Activated naive CD8-positive, alpha-beta T cell treated with anti-CD3 and anti-CD28 coated beads, Interleukin-2, amount 10 ng/mL, durations not matched to agents 7 days and 5 days (primary cell): ENCODE results near the gene COL5A1. TPM values are rescaled to one million over a fixed set of nuclear protein-coding genes. Genes with fewer than 3 reads are reported as not detected.

Experiments used
- ATAC-seq: fragments of 150-1000 bp; cut with Tn5 transposase; one replicate; pipeline ENCODE4 v1.10.0; 2021; ENCODE audit warnings: low read depth, moderate library complexity
- POLR2A ChIA-PET: fragments of 350-600 bp; sonication (Branson Sonifier 250); formaldehyde crosslinking; loops from one replicate; lab custom pipeline; 2021; ENCODE audit warnings: antibody characterized with exemption; lab: Charles Lee
- DNase-seq: peaks from one replicate; pipeline ENCODE4 v3.0.0; 2021
- H3K27ac Mint-ChIP-seq: one replicate; pipeline ENCODE4 v1.8.0; 2022; ENCODE audit warnings: mild to moderate bottlenecking, mixed read lengths
- H3K27me3 Mint-ChIP-seq: one replicate; pipeline ENCODE4 v1.8.0; 2022; ENCODE audit warnings: mild to moderate bottlenecking, moderate library complexity, mixed read lengths
- H3K36me3 Mint-ChIP-seq: one replicate; pipeline ENCODE4 v1.8.0; 2021; ENCODE audit warnings: mild to moderate bottlenecking, mixed read lengths
- H3K4me1 Mint-ChIP-seq: one replicate; pipeline ENCODE4 v1.8.0; 2021; ENCODE audit warnings: mixed read lengths
- H3K4me3 Mint-ChIP-seq: one replicate; pipeline ENCODE4 v1.8.0; 2022; ENCODE audit warnings: mild to moderate bottlenecking, moderate library complexity, mixed read lengths
- H3K9me3 Mint-ChIP-seq: one replicate; pipeline ENCODE4 v1.8.0; 2021; ENCODE audit warnings: mixed read lengths
- total RNA-seq, 2 experiments: library from RNA; stranded (reverse); gene quantifications; one replicate each; pipeline ENCODE4 v1.2.3, GENCODE V29; 2021

The COL5A1 gene
- total RNA-seq, 2 experiments from 2014 or later: 0.71 to 0.86 TPM

GRCh38 chr9:134811673-134812342 is 170.2 kb downstream of the COL5A1 start:
- DNase-seq (no peak), ATAC-seq (no peak)
- Mint-ChIP-seq H3K36me3 (no peaks in the 10 kb centered on the region), H3K27ac (no peak overlapping the region), H3K4me1 (no peaks in the 10 kb centered on the region), H3K9me3 (no peaks in the 10 kb centered on the region), H3K4me3 (no peak overlapping the region), H3K27me3 (no peaks in the 10 kb centered on the region)
- POLR2A ChIA-PET: no interaction called here

DNA sequence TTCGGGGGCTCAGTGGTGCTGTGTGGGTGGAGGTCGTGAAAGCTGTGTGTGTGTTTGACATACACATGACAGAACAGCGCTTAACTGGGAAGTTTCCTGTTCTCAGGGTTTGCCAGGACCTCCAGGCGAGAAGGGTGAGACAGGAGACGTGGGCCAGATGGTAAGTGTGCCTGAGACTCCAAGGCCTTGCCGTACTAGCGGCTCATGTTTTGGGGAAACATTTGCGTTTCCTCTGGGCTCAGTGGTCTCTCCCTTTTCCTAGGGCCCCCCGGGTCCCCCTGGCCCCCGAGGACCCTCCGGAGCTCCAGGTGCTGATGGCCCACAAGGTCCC is 170.7 kb downstream of the COL5A1 start:
- no peak overlapping the region for H3K27ac Mint-ChIP-seq
- DNase-seq (no peak), ATAC-seq (no peak)
- H3K36me3 Mint-ChIP-seq: no peaks in the 10 kb centered on the region
- no peaks in the 10 kb centered on the region for H3K4me1 Mint-ChIP-seq
- H3K9me3 Mint-ChIP-seq: no peaks in the 10 kb centered on the region
- POLR2A ChIA-PET: no interaction called here
- H3K27me3 Mint-ChIP-seq: no peaks in the 10 kb centered on the region
- H3K4me3 Mint-ChIP-seq: no peak overlapping the region

GRCh38 chr9:134813841-134814240 is 172.2 kb downstream of the COL5A1 start:
- H3K9me3 Mint-ChIP-seq: no peaks in the 10 kb centered on the region
- H3K4me1 Mint-ChIP-seq: no peaks in the 10 kb centered on the region
- POLR2A ChIA-PET: no interaction called here
- H3K4me3 Mint-ChIP-seq: no peak overlapping the region
- no peaks in the 10 kb centered on the region for H3K36me3 Mint-ChIP-seq
- no peak overlapping the region for H3K27ac Mint-ChIP-seq
- DNase-seq (no peak), ATAC-seq (no peak)
- no peaks in the 10 kb centered on the region for H3K27me3 Mint-ChIP-seq

GRCh38 chr9:134814598-134815215 is 173.1 kb downstream of the COL5A1 start:
- no peak overlapping the region for H3K4me3 Mint-ChIP-seq
- POLR2A ChIA-PET: no interaction called here
- no peak for DNase-seq
- no peaks in the 10 kb centered on the region for H3K9me3 Mint-ChIP-seq
- H3K4me1 Mint-ChIP-seq: no peaks in the 10 kb centered on the region
- no peak for ATAC-seq
- no peak overlapping the region for H3K27ac Mint-ChIP-seq
- no peaks in the 10 kb centered on the region for H3K36me3 Mint-ChIP-seq
- H3K27me3 Mint-ChIP-seq: no peaks in the 10 kb centered on the region

DNA sequence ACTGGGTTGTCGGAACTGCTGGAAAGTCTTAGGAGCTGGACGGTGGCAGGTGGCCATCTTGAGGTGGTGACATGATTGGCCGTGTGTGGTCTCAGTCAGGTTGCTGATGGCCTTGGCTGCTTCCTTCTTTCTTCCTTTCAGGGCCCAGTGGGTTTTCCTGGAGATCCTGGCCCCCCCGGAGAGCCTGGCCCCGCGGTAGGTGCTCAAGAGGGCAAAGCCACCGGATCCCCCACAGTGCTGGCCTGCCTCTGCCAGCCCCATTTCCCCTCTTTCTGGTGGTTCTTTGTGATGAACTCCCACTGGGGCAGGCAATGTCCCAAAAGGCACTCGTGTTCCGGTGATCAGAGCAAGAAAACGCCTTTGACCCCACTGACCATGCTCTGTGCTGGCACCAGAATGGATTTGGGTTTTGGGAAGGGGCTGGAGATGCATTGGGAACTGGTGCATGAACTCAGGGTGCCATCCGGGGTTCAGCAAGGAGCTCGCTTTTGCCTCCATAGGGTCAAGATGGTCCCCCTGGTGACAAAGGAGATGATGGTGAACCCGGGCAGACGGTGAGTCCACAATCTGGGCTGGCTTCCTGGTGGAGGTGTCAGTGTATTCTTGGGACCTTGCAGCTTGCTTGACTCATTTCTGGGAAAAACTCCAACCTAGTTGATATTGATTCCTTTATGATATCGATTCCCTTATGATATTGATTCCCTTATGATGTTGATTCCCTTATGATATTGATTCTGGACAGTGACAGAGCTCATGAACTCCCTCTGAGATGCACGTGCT is 174.0 kb downstream of the COL5A1 start:
- Mint-ChIP-seq H3K9me3 (no peaks in the 10 kb centered on the region), H3K27ac (no peak overlapping the region), H3K36me3 (no peaks in the 10 kb centered on the region), H3K4me3 (no peak overlapping the region), H3K27me3 (no peaks in the 10 kb centered on the region), H3K4me1 (no peaks in the 10 kb centered on the region)
- no peak for DNase-seq
- no peak for ATAC-seq
- POLR2A ChIA-PET: no interaction called here

GRCh38 chr9:134816264-134816663 is 174.7 kb downstream of the COL5A1 start:
- no peak for DNase-seq
- no peaks in the 10 kb centered on the region for H3K27me3 Mint-ChIP-seq
- H3K4me1 Mint-ChIP-seq: no peaks in the 10 kb centered on the region
- H3K4me3 Mint-ChIP-seq: no peak overlapping the region
- no peaks in the 10 kb centered on the region for H3K36me3 Mint-ChIP-seq
- no peak for ATAC-seq
- H3K9me3 Mint-ChIP-seq: no peaks in the 10 kb centered on the region
- POLR2A ChIA-PET: no interaction called here
- H3K27ac Mint-ChIP-seq: no peak overlapping the region

DNA sequence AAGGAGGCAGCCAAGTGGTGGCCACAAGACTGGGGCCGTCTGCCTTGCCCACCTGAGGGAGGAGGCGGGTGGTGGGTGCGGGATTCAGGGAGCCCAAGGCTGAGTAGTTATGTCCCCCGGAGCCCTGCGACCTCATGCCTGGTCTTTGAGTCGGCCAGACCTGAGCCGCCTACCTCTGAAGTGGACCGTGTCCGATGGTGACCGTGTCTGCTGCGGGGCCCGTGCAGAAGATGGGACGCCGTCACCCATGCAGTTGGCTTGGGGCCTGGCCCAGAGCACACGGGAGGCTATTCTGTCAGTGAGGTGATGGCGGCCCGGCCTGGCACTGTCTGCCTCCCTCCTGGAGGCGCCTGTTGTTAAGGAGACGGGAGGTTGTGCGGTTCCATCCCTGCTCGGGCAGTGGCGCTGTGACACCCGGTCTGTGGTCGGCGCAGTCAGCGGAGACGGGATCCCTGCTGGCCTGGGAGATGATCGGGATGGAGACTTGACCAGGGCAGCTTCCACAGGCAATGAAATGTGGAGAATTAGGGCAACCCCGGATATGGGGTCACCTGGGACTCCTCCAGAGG is 176.5 kb downstream of the COL5A1 start:
- Mint-ChIP-seq H3K36me3 (no peaks in the 10 kb centered on the region), H3K27ac (no peak overlapping the region), H3K27me3 (no peaks in the 10 kb centered on the region), H3K9me3 (no peaks in the 10 kb centered on the region), H3K4me1 (no peaks in the 10 kb centered on the region), H3K4me3 (no peak overlapping the region)
- ATAC-seq (no peak), DNase-seq (no peak)
- POLR2A ChIA-PET: no interaction called here

GRCh38 chr9:134818591-134818990 is 177.0 kb downstream of the COL5A1 start:
- H3K9me3 Mint-ChIP-seq: no peaks in the 10 kb centered on the region
- H3K4me1 Mint-ChIP-seq: no peaks in the 10 kb centered on the region
- H3K4me3 Mint-ChIP-seq: no peak overlapping the region
- POLR2A ChIA-PET: no interaction called here
- no peak for ATAC-seq
- no peaks in the 10 kb centered on the region for H3K36me3 Mint-ChIP-seq
- H3K27ac Mint-ChIP-seq: no peak overlapping the region
- no peaks in the 10 kb centered on the region for H3K27me3 Mint-ChIP-seq
- no peak for DNase-seq

- ATAC-seq (no peak), DNase-seq (no peak)
- Mint-ChIP-seq H3K27ac (no peak overlapping the region), H3K36me3 (no peaks in the 10 kb centered on the region), H3K27me3 (no peaks in the 10 kb centered on the region), H3K4me3 (no peak overlapping the region), H3K9me3 (no peaks in the 10 kb centered on the region), H3K4me1 (no peaks in the 10 kb centered on the region)
- POLR2A ChIA-PET: no interaction called here
Observed at GRCh38 chr9:134820901-134821300, 179.3 kb downstream of the COL5A1 start.

DNA sequence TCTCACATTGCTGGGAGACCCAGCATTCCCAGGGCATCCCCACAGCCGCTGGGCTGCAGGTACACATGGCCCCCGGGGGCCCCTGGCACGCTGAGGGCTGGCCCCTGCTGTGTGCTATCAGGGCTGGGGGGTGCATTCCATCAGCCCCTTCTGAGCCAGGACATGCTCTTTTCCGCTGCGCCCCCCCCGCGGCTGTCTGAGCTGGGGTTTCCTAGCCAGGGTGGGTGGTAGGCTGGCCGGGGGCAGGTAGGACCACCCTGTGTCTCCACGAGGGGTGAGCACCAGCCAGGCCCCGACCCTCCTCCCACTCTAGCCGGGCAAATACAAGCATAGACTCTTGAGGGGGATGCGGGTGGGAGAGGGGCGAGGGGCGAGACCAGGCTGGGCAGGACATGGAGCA is 180.9 kb downstream of the COL5A1 start:
- Mint-ChIP-seq H3K27me3 (no peaks in the 10 kb centered on the region), H3K4me3 (no peak overlapping the region), H3K9me3 (no peaks in the 10 kb centered on the region), H3K4me1 (no peaks in the 10 kb centered on the region), H3K36me3 (no peaks in the 10 kb centered on the region), H3K27ac (no peak overlapping the region)
- POLR2A ChIA-PET: no interaction called here
- ATAC-seq (no peak), DNase-seq (no peak)

DNA sequence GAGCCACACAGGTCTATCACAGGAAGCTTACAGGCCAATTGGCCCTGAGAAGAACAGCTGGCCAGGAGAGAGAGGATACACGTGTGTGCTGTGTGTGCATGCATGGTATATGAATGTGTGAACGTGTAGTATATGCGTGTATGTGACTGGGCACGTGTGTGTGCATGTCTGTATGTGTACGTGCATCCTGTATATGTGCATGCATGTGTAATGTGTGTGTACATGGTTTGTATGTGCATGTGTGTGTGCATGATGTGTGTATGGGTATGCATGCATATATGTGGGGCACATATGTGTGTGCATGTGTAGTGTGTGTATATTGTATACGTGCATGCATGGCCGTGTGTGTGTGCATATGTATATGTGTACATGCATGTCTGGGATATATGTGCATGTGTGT is 182.0 kb downstream of the COL5A1 start:
- ATAC-seq (no peak), DNase-seq (no peak)
- Mint-ChIP-seq H3K9me3 (no peaks in the 10 kb centered on the region), H3K36me3 (no peaks in the 10 kb centered on the region), H3K4me1 (no peaks in the 10 kb centered on the region), H3K27ac (no peak overlapping the region), H3K4me3 (no peak overlapping the region), H3K27me3 (no peaks in the 10 kb centered on the region)
- POLR2A ChIA-PET: no interaction called here

GRCh38 chr9:134824583-134824982 is 183.0 kb downstream of the COL5A1 start:
- Mint-ChIP-seq H3K4me1 (no peaks in the 10 kb centered on the region), H3K27ac (no peak overlapping the region), H3K36me3 (no peaks in the 10 kb centered on the region), H3K4me3 (no peak overlapping the region), H3K27me3 (no peaks in the 10 kb centered on the region), H3K9me3 (no peaks in the 10 kb centered on the region)
- POLR2A ChIA-PET: no interaction called here
- ATAC-seq (no peak), DNase-seq (no peak)

GRCh38 chr9:134825025-134825424 is 183.4 kb downstream of the COL5A1 start:
- no peak overlapping the region for H3K4me3 Mint-ChIP-seq
- H3K36me3 Mint-ChIP-seq: no peaks in the 10 kb centered on the region
- H3K4me1 Mint-ChIP-seq: no peaks in the 10 kb centered on the region
- ATAC-seq: no peak
- POLR2A ChIA-PET: no interaction called here
- no peak overlapping the region for H3K27ac Mint-ChIP-seq
- no peak for DNase-seq
- no peaks in the 10 kb centered on the region for H3K27me3 Mint-ChIP-seq
- H3K9me3 Mint-ChIP-seq: no peaks in the 10 kb centered on the region
